ENCODE data around the gene KRTAP10-6.

Gene KRTAP10-6

GRCh38 chr21:44579833-44580144 is 12.5 kb downstream of the KRTAP10-6 start:
- no peak for ATAC-seq

GRCh38 chr21:44579056-44579832 is 13.1 kb downstream of the KRTAP10-6 start:
- ATAC-seq: no peak
- TF ChIP-seq SNAI2 (CRISPR knock-in tag; IDR thresholded peaks at IDR 0.05) (no peak), PPARA (CRISPR knock-in tag; IDR thresholded peaks at IDR 0.05; ENCODE audit: borderline replicate concordance) (no peak), GLIS3 (CRISPR knock-in tag; IDR thresholded peaks at IDR 0.05) (no peak), CSRNP3 (CRISPR knock-in tag; IDR thresholded peaks at IDR 0.05) (no peak), ZFP3 (CRISPR knock-in tag; IDR thresholded peaks at IDR 0.05) (no peak), ZNF8 (CRISPR knock-in tag; IDR thresholded peaks at IDR 0.05) (no peak), TSHZ2 (CRISPR knock-in tag; IDR thresholded peaks at IDR 0.05) (no peak), ZFP30 (CRISPR knock-in tag; IDR thresholded peaks at IDR 0.05) (no peak), TCF4 (CRISPR knock-in tag; IDR thresholded peaks at IDR 0.05; ENCODE audit: borderline replicate concordance) (no peak), ARNTL (CRISPR knock-in tag; IDR thresholded peaks at IDR 0.05; ENCODE audit: borderline replicate concordance, low read depth) (no peak), ESRRG (CRISPR knock-in tag; IDR thresholded peaks at IDR 0.05) (no peak), PATZ1 (CRISPR knock-in tag; IDR thresholded peaks at IDR 0.05; ENCODE audit: borderline replicate concordance) (no peak), BACH2 (CRISPR knock-in tag; IDR thresholded peaks at IDR 0.05; ENCODE audit: borderline replicate concordance) (no peak), OSR1 (CRISPR knock-in tag; IDR thresholded peaks at IDR 0.05) (no peak), TOX (CRISPR knock-in tag; IDR thresholded peaks at IDR 0.05; ENCODE audit: borderline replicate concordance) (no peak), RARB (CRISPR knock-in tag; IDR thresholded peaks at IDR 0.05) (no peak), POU6F1 (CRISPR knock-in tag; IDR thresholded peaks at IDR 0.05; ENCODE audit: borderline replicate concordance, low read depth) (no peak)

More at GRCh38 chr21:44579833-44580144, 12.5 kb downstream of the KRTAP10-6 start:
- TF ChIP-seq ESRRG (CRISPR knock-in tag; IDR thresholded peaks at IDR 0.05) (no peak), RARB (CRISPR knock-in tag; IDR thresholded peaks at IDR 0.05) (no peak), PPARA (CRISPR knock-in tag; IDR thresholded peaks at IDR 0.05; ENCODE audit: borderline replicate concordance) (no peak), ZFP30 (CRISPR knock-in tag; IDR thresholded peaks at IDR 0.05) (no peak), TOX (CRISPR knock-in tag; IDR thresholded peaks at IDR 0.05; ENCODE audit: borderline replicate concordance) (no peak), ISL1 (CRISPR knock-in tag; IDR thresholded peaks at IDR 0.05) (no peak), ZNF565 (CRISPR knock-in tag; conservative IDR thresholded peaks at IDR 0.05; ENCODE audit: low read depth) (no peak), ZFP3 (CRISPR knock-in tag; IDR thresholded peaks at IDR 0.05) (no peak), ZNF8 (CRISPR knock-in tag; IDR thresholded peaks at IDR 0.05) (no peak), SNAI2 (CRISPR knock-in tag; IDR thresholded peaks at IDR 0.05) (no peak), ZNF70 (CRISPR knock-in tag; IDR thresholded peaks at IDR 0.05) (no peak), TCF4 (CRISPR knock-in tag; IDR thresholded peaks at IDR 0.05; ENCODE audit: borderline replicate concordance) (no peak), CSDC2 (CRISPR knock-in tag; IDR thresholded peaks at IDR 0.05) (no peak), ARNTL (CRISPR knock-in tag; IDR thresholded peaks at IDR 0.05; ENCODE audit: borderline replicate concordance, low read depth) (no peak), OSR1 (CRISPR knock-in tag; IDR thresholded peaks at IDR 0.05) (no peak)
